Measurements from ENCODE around the gene VWF. TPM values are rescaled to one million over a fixed set of nuclear protein-coding genes. Genes with fewer than 3 reads are reported as not detected.
A peak's percentile ranks its signal among the peaks of the same experiment; 100 is the strongest.

Gene VWF
- total RNA-seq, 2 experiments from 2014 or later: 0.02 TPM; not detected in 1

DNA sequence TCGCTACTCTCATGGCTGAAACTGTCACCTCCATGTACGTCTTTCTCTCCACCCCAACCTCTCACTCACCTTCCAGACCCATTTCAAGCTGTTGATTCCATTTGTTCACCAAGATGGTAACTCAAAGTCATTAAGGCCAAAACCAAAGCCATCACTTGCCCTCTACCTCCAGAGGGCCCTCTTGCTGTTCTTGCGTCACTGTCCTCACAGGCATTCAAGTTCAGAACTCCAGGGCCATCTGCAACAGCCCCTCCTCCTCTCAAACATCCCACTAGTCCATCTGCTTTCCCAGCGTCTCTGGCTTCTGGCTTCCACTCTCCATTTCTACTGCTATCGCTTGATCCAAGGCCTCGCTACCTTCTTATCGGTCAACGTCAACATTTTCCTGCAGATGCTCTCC lies 74.5 kb downstream of the VWF start:
- peaks cover 3% of the 10 kb centered on the region for H3K27me3 Mint-ChIP-seq
- no peak overlapping the region for H3K27ac Mint-ChIP-seq
- H3K4me1 Mint-ChIP-seq: no peaks in the 10 kb centered on the region
- no peak overlapping the region for H3K4me3 Mint-ChIP-seq
- H3K9me3 Mint-ChIP-seq (ENCODE audit: low read depth): no peaks in the 10 kb centered on the region
- CTCF ChIA-PET: no interaction called here
- ATAC-seq (no peak), DNase-seq (no peak)
- H3K36me3 Mint-ChIP-seq: no peaks in the 10 kb centered on the region

DNA sequence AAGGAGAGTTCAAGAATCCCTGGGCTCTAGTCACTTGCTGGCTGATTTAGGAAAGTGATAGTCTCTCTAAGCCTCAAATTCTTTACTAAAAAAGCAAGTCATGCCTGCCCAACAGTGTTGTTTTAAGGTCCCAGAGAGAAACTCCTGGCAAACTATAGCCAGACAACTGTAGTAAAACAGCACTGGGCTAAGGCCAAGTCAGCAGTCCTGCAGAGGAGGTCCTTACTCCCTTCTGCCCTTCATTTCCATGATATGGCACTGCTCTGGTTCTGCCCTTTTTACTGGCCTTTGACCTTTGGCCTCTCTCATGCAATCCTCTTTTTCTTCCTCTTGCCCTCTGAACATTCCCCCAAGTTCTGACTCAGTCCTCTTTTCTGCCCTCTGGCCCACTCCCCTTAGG lies 74.9 kb downstream of the VWF start:
- ATAC-seq (no peak), DNase-seq (no peak)
- H3K9me3 Mint-ChIP-seq (ENCODE audit: low read depth): no peaks in the 10 kb centered on the region
- no peak overlapping the region for H3K4me3 Mint-ChIP-seq
- H3K27ac Mint-ChIP-seq: no peak overlapping the region
- no peaks in the 10 kb centered on the region for H3K36me3 Mint-ChIP-seq
- H3K4me1 Mint-ChIP-seq: no peaks in the 10 kb centered on the region
- peaks cover 3% of the 10 kb centered on the region for H3K27me3 Mint-ChIP-seq
- CTCF ChIA-PET: no interaction called here

DNA sequence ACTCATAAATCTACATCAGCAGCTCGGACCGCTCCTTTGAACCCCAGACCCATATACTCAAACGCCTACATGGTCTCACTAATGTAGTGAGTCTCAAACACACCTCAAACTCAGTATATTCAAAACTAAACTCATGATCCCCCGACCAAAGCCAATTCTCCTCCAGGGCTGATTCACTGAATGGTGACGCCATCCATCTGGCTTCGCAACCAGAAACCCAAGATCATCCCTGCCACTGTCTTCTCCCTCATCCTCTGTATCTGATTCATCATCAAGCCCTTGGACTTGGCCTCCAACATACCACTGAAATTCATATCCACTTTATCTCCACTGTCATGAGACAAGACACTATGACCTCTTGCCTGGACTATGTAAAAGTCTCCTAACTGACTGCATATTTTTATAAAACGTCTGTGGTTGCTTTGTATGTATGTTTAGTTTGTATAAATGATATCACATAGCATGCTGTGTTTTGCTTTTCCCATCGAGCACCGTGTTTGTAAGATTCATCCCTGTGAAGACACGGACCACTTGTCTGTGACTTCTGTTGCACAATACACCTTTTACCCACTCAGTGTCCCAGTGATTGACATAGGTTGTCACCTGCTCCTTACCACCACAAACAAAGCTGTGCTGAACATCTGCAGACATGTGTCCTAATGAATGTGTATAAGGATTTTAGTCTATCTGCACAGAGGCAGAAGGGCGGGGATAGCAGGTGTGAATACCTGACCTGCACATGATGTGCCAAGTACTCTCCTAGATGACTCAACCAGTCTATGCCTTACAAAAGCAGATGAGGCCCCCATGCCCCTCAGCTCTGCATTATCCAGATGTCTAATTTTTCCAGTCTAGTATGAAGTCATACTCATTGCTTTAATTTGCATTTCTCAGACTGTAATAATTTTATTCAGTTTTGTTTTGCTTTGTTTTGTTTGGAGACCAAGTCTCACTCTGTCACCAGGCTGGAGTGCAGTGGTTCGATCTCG lies 76.9 kb downstream of the VWF start:
- Mint-ChIP-seq H3K36me3 (no peaks in the 10 kb centered on the region), H3K4me1 (no peaks in the 10 kb centered on the region), H3K27me3 (peaks cover 5% of the 10 kb centered on the region), H3K4me3 (no peak overlapping the region), H3K9me3 (ENCODE audit: low read depth) (no peaks in the 10 kb centered on the region), H3K27ac (no peak overlapping the region)
- ATAC-seq: no peak
- CTCF ChIA-PET: interaction anchor here (1.3 to 2.2 kb wide), 5 partner anchors 9 to 231 kb away, joined by 3 to 9 read pairs (median 4); no protein-coding TSS in a partner anchor
- DNase-seq: no peak

DNA sequence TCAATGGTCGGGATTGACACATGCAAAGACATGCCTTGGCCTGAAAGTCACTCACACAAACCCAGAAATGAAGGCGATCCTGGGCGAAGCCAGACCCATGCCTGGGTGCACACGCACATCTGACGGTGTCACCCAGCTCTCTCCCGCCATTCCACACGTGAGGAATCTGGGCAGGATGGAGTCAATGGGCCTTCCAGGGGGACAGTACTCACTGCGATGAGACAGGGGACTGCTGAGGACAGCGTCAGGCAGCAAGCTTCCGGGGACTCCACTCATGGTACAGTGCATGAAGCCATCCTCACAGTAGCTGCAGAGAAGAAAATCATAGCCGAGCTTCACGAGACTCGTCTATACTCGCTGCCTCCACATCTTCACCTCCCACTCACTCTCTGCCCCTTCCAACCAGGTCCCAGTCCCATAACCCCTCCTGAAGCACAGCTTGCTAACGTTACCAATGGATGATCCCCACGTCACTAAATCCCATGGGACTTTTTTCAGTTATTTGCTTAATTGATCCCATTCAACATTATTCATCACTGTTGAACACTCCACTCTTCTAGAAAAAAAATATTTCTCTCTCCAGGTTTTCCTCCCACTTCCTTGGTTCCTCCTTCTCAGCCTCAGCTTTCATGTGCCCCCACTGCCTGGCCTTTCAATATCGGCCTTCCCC lies 77.8 kb downstream of the VWF start:
- Mint-ChIP-seq H3K4me1 (no peaks in the 10 kb centered on the region), H3K27me3 (peaks cover 5% of the 10 kb centered on the region), H3K27ac (no peak overlapping the region), H3K4me3 (no peak overlapping the region), H3K36me3 (no peaks in the 10 kb centered on the region), H3K9me3 (ENCODE audit: low read depth) (no peaks in the 10 kb centered on the region)
- CTCF ChIA-PET: interaction anchor here (1.1 to 2.2 kb wide), 4 partner anchors 10 to 238 kb away, joined by 3 to 9 read pairs (median 4); no protein-coding TSS in a partner anchor
- DNase-seq (no peak), ATAC-seq (no peak)

DNA sequence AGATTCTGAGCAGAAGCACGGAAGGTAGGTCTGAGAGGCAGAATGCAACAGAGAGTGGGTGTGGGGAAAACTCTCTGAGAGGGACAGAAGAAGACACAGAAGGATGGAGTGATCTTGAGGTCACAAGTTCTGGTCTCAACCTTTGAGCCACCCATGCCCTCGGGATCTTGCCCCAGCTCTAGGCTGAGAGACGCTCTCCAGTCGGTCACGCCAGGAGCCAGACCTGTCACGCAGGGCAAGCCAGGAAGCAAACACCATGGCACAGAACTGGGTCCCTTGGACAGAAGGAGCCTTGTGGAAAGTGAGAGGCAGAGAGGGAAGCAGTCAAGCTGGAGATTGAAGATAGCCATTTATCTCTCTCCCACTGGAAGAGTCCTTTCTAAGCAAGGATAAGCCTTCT lies 79.0 kb downstream of the VWF start:
- DNase-seq: no peak
- Mint-ChIP-seq H3K4me1 (no peaks in the 10 kb centered on the region), H3K27ac (no peak overlapping the region), H3K9me3 (ENCODE audit: low read depth) (no peaks in the 10 kb centered on the region), H3K36me3 (no peaks in the 10 kb centered on the region), H3K27me3 (peaks cover 5% of the 10 kb centered on the region), H3K4me3 (no peak overlapping the region)
- ATAC-seq: no peak
- CTCF ChIA-PET: interaction anchor here (2.2 kb wide), 1 partner anchor 57 kb away, joined by 9 read pairs; no protein-coding TSS in a partner anchor

DNA sequence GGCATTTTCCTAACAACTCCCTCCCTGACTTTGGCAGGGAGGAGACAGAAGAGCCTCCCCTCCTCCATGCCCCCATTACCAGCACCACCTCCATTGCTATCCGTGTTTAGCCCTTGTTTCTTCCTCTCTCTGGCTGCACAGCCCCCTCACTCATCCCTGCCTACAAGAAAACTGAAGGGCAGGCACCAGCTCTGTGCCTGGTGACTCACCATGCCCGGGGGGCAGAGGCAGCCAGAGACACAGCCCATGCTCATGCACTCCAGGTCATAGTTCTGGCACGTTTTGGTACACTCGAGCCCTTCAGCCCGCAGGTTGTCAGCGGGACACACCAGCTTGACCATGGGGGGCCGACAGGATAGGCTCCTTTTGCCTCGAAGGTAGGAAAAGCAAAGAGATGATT lies 80.4 kb downstream of the VWF start:
- H3K36me3 Mint-ChIP-seq: no peaks in the 10 kb centered on the region
- H3K4me3 Mint-ChIP-seq: no peak overlapping the region
- DNase-seq (no peak), ATAC-seq (no peak)
- CTCF ChIA-PET: interaction anchor here (1.9 kb wide), 1 partner anchor 55 kb away, joined by 6 read pairs; no protein-coding TSS in a partner anchor
- no peaks in the 10 kb centered on the region for H3K9me3 Mint-ChIP-seq (ENCODE audit: low read depth)
- H3K4me1 Mint-ChIP-seq: no peaks in the 10 kb centered on the region
- H3K27me3 Mint-ChIP-seq: peaks cover 3% of the 10 kb centered on the region
- no peak overlapping the region for H3K27ac Mint-ChIP-seq

DNA sequence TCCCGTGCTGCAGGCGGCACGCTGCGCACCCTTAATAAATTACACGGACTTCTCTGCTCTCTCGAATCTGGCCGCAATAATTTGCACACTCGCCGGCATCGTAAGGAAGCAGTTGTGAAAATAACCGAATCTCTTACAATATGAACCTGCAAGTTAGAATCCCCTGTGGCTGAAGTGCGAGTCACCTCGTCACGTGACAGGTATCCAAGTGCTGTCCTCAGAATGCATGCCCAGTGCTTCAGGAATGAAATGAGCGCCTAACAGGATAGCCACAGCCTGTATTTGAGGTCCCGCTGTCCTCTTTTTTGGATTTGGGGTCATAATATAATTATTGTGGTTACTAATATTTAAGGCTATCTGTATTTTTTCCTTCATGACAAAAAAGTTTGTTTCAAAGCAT lies 82.0 kb downstream of the VWF start:
- H3K9me3 Mint-ChIP-seq (ENCODE audit: low read depth): no peaks in the 10 kb centered on the region
- CTCF ChIA-PET: interaction anchor here (1.9 to 2.2 kb wide), 2 partner anchors 51 to 53 kb away, joined by 4 to 6 read pairs; no protein-coding TSS in a partner anchor
- ATAC-seq (no peak), DNase-seq (no peak)
- H3K4me1 Mint-ChIP-seq: no peaks in the 10 kb centered on the region
- no peak overlapping the region for H3K27ac Mint-ChIP-seq
- no peaks in the 10 kb centered on the region for H3K36me3 Mint-ChIP-seq
- H3K4me3 Mint-ChIP-seq: no peak overlapping the region
- H3K27me3 Mint-ChIP-seq: peaks cover 3% of the 10 kb centered on the region

DNA sequence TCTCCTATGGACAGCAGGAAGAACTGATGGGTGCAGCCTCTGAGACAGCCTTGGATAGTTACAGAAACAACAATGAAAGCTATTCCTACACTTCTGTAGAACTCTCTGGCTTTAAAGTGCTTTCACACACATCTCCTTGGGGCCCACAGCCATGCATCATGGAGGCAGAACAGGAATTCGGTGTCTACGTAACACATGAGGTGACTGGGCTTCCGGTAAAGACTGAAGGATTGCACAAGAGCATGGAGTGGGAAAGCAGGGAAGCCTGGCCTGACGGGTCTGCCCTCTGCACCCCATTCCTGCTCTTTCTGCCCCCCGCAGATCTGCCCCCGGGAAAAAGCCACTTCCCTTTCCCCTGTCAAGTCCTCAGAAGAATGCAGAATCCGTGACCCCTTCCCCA lies 82.6 kb downstream of the VWF start:
- no peaks in the 10 kb centered on the region for H3K9me3 Mint-ChIP-seq (ENCODE audit: low read depth)
- no peak for DNase-seq
- no peaks in the 10 kb centered on the region for H3K4me1 Mint-ChIP-seq
- H3K36me3 Mint-ChIP-seq: no peaks in the 10 kb centered on the region
- H3K4me3 Mint-ChIP-seq: no peak overlapping the region
- no peak overlapping the region for H3K27ac Mint-ChIP-seq
- CTCF ChIA-PET: interaction anchor here (0.9 to 2.2 kb wide), 3 partner anchors 42 to 53 kb away, joined by 3 to 8 read pairs (median 4); no protein-coding TSS in a partner anchor
- peaks cover 3% of the 10 kb centered on the region for H3K27me3 Mint-ChIP-seq
- ATAC-seq: no peak

DNA sequence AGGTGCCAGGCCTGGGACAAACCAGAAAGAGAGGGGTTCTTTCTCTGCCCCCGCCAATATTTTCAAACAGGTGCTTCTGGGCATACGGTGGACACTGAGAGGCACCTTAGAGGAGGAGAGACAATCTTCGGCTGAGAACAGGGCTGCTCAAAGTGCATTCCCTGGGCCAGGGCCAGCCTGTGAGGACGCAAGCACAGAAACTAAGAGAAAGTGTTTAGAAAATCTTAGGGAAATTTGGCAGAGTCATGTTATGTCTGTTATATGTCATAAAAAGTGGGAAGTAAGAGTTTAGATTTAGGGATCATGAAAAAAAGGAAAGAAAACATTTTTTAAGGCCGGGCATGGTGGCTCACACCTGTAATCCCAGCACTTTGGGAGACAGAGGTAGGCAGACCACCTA lies 83.7 kb downstream of the VWF start:
- H3K36me3 Mint-ChIP-seq: no peaks in the 10 kb centered on the region
- H3K9me3 Mint-ChIP-seq (ENCODE audit: low read depth): no peaks in the 10 kb centered on the region
- CTCF ChIA-PET: interaction anchor here (1.5 to 2.2 kb wide), 2 partner anchors 50 to 52 kb away, joined by 4 to 8 read pairs; no protein-coding TSS in a partner anchor
- ATAC-seq: no peak
- peaks cover 3% of the 10 kb centered on the region for H3K27me3 Mint-ChIP-seq
- no peak overlapping the region for H3K27ac Mint-ChIP-seq
- no peaks in the 10 kb centered on the region for H3K4me1 Mint-ChIP-seq
- no peak for DNase-seq
- no peak overlapping the region for H3K4me3 Mint-ChIP-seq

DNA sequence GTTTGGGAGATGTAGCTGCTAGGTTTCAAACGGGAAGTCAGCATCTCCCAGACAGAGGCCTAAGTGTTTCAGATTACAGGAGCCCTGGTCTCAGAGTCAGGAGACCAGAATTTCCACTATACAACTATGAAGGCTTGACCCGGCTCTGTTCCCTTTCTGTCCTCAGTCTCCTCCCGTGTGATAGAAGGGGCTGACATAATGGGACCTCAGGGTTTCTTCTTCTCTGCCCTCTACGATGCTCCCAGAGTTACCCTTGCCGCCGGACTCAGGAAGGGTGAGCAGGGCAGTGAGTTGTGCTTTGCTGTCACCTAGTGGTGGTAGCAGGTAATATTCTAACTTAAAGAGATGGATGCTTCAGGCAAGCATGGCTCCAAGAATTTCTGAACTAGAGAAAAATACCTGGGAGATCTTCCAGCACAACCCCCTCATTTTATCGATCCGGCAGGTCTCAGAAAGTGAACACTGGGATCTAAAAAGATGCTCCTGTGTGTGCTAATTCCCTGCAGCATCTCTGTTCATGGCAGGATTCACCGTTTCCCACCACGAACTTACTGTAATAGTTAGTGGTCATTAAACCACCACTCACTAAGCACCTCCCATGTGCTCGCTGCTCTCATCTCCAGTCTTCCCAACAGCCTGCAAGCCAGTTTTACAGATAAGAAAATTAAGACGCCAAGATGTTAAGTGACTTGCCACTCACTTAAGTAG lies 84.4 kb downstream of the VWF start:
- peaks cover 3% of the 10 kb centered on the region for H3K27me3 Mint-ChIP-seq
- CTCF ChIA-PET: interaction anchor here (0.8 to 3.7 kb wide), 6 partner anchors 10 to 74 kb away, joined by 3 to 111 read pairs (median 6); no protein-coding TSS in a partner anchor
- H3K36me3 Mint-ChIP-seq: no peaks in the 10 kb centered on the region
- no peak overlapping the region for H3K27ac Mint-ChIP-seq
- ATAC-seq (peak; percentile 84), DNase-seq (peak; percentile 67)
- no peak overlapping the region for H3K4me3 Mint-ChIP-seq
- H3K4me1 Mint-ChIP-seq: no peaks in the 10 kb centered on the region
- H3K9me3 Mint-ChIP-seq (ENCODE audit: low read depth): no peaks in the 10 kb centered on the region

DNA sequence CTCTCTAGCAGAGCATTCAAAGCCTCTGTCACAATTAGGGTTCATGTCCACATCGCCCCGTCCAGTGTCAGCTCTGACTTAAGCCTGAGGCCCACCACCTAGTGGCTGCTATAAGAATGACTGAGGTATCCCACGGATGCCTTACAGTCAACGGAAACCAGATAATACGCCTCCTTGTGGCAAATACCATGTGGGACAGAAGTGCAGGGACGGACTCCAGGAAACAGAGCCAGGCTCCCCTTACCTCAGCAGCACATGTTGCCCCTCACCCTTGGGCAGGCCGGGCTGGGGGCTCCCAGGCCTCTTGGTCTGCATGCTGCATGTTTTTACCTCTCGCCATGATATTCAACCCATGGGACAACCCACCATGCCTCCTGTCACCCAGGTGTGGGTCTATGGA lies 86.3 kb downstream of the VWF start:
- no peaks in the 10 kb centered on the region for H3K27me3 Mint-ChIP-seq
- no peak overlapping the region for H3K4me3 Mint-ChIP-seq
- H3K4me1 Mint-ChIP-seq: no peaks in the 10 kb centered on the region
- no peak overlapping the region for H3K27ac Mint-ChIP-seq
- H3K9me3 Mint-ChIP-seq (ENCODE audit: low read depth): no peaks in the 10 kb centered on the region
- CTCF ChIA-PET: interaction anchor here (0.6 to 3.7 kb wide), 15 partner anchors 10 to 293 kb away, joined by 3 to 111 read pairs (median 4); no protein-coding TSS in a partner anchor
- DNase-seq (peak; percentile 60), ATAC-seq (peak; percentile 66)
- H3K36me3 Mint-ChIP-seq: no peaks in the 10 kb centered on the region

DNA sequence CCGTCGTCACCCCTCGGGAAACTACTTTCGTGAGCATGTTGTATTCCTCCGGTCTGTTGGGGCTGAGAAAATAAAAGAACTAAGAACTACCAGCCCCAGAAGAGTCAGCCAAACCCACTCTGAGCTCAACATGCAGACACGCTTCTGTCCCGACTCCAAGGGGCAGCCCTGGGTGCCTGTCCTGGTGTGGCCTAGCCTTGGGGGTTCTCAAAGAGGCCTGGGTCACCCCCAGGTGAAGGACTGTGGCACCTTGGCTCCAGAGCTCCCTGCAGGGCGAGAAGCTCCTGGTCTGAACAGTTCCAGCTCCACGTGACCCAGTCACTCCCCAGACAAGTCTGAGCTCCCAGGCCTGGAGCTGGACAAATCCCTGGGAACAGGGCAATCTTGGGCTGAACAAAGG lies 87.0 kb downstream of the VWF start:
- no peak for DNase-seq
- no peaks in the 10 kb centered on the region for H3K4me1 Mint-ChIP-seq
- no peak for ATAC-seq
- H3K27me3 Mint-ChIP-seq: no peaks in the 10 kb centered on the region
- H3K36me3 Mint-ChIP-seq: no peaks in the 10 kb centered on the region
- CTCF ChIA-PET: interaction anchor here (0.5 to 3.7 kb wide), 12 partner anchors 10 to 292 kb away, joined by 3 to 111 read pairs (median 3); no protein-coding TSS in a partner anchor
- no peak overlapping the region for H3K4me3 Mint-ChIP-seq
- H3K9me3 Mint-ChIP-seq (ENCODE audit: low read depth): no peaks in the 10 kb centered on the region
- H3K27ac Mint-ChIP-seq: no peak overlapping the region

DNA sequence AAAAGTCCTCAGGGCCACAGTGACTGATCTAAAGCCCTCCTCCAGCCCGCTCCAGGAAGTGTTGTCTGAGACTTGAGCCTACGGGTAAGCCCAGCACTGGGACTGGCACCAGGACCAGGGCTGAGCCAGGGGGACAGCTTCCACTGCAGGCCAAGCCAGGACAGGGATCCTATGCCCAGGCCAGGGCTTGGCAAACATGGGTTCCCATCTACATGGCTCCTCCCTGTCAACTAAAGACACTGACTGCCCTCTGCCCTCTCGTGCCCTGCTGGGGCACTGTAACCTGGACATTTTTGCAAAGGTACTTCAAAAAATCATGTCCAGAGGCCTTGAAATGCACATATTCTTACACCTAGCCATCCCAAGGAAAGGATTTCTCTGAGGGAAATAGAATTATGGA lies 88.0 kb downstream of the VWF start:
- H3K4me3 Mint-ChIP-seq: no peak overlapping the region
- no peak for ATAC-seq
- H3K9me3 Mint-ChIP-seq (ENCODE audit: low read depth): no peaks in the 10 kb centered on the region
- no peaks in the 10 kb centered on the region for H3K4me1 Mint-ChIP-seq
- no peak for DNase-seq
- H3K27ac Mint-ChIP-seq: no peak overlapping the region
- CTCF ChIA-PET: interaction anchor here (3.7 kb wide), 1 partner anchor 45 kb away, joined by 111 read pairs; no protein-coding TSS in a partner anchor
- H3K36me3 Mint-ChIP-seq: no peaks in the 10 kb centered on the region
- no peaks in the 10 kb centered on the region for H3K27me3 Mint-ChIP-seq

All from activated CD8-positive, alpha-beta memory T cell treated with anti-CD3 and anti-CD28 coated beads, Interleukin-2, amount 10 ng/mL, durations not matched to agents 7 days and 5 days (primary cell).